GM06990 (cell line): ENCODE results near the gene ANKS1B.

Experiments
- DNase-seq: peaks from one replicate; pipeline ENCODE4 v3.0.0-alpha.2; 2011; ENCODE audit not compliant: insufficient read length; ENCODE audit errors: extremely low read depth
- H3K27me3 ChIP-seq: replicated peaks from 2 replicates; pipeline ENCODE4 v1.6.0; 2011; ENCODE audit warnings: low read length; ENCODE audit not compliant: control insufficient read depth, insufficient read depth
- H3K36me3 ChIP-seq: 2 replicates; pipeline ENCODE4 v1.5.1; 2011; ENCODE audit warnings: low read length; ENCODE audit not compliant: control insufficient read depth, insufficient read depth
- H3K4me3 ChIP-seq: replicated peaks from 2 replicates; pipeline ENCODE4 v1.5.1; 2011; ENCODE audit warnings: low read depth, mild to moderate bottlenecking, control low read depth, low read length
- CTCF ChIP-seq: IDR thresholded peaks from 2 replicates; pipeline ENCODE4 v1.5.1; 2011; ENCODE audit warnings: low read length, control low read depth, mild to moderate bottlenecking, inconsistent platforms; ENCODE audit not compliant: insufficient read depth, poor library complexity, severe bottlenecking

The ANKS1B gene

GRCh38 chr12:99573980-99574379 is 410.8 kb downstream of the ANKS1B start:
- H3K36me3 ChIP-seq = no peaks in the 10 kb centered on the region
- H3K4me3 ChIP-seq = no peak overlapping the region
- no peak for TF ChIP-seq CTCF
- DNase-seq = no peak
- no peaks in the 10 kb centered on the region for H3K27me3 ChIP-seq

GRCh38 chr12:99567072-99567471 is 417.7 kb downstream of the ANKS1B start:
- no peaks in the 10 kb centered on the region for H3K27me3 ChIP-seq
- H3K36me3 ChIP-seq = no peaks in the 10 kb centered on the region
- no peak overlapping the region for H3K4me3 ChIP-seq
- DNase-seq = no peak
- no peak for TF ChIP-seq CTCF

GRCh38 chr12:99558109-99558508 is 426.6 kb downstream of the ANKS1B start:
- H3K4me3 ChIP-seq = no peak overlapping the region
- DNase-seq = no peak
- H3K27me3 ChIP-seq = no peaks in the 10 kb centered on the region
- TF ChIP-seq CTCF = no peak
- no peaks in the 10 kb centered on the region for H3K36me3 ChIP-seq

GRCh38 chr12:99553461-99553860 is 431.3 kb downstream of the ANKS1B start:
- no peak for DNase-seq
- H3K36me3 ChIP-seq = no peaks in the 10 kb centered on the region
- H3K4me3 ChIP-seq = no peak overlapping the region
- no peaks in the 10 kb centered on the region for H3K27me3 ChIP-seq
- no peak for TF ChIP-seq CTCF

- Histone ChIP-seq H3K4me3 (no peak overlapping the region), H3K36me3 (no peaks in the 10 kb centered on the region), H3K27me3 (no peaks in the 10 kb centered on the region)
- no peak for DNase-seq
- no peak for TF ChIP-seq CTCF
Observed at GRCh38 chr12:99552022-99552421, 432.7 kb downstream of the ANKS1B start.

- H3K36me3 ChIP-seq = no peaks in the 10 kb centered on the region
- TF ChIP-seq CTCF = no peak
- H3K27me3 ChIP-seq = no peaks in the 10 kb centered on the region
- no peak overlapping the region for H3K4me3 ChIP-seq
- no peak for DNase-seq
Observed at GRCh38 chr12:99549651-99550050, 435.1 kb downstream of the ANKS1B start.
